Right atrium auricular region (tissue), 2 donors: ENCODE measurements around the gene RMC1. TPM values are rescaled to one million over a fixed set of nuclear protein-coding genes. Genes with fewer than 3 reads are reported as not detected.

Experiments
- DNase-seq: peaks from one replicate; pipeline ENCODE4 v3.0.0-alpha.2; 2019; ENCODE audit warnings: low spot score
- H3K27ac ChIP-seq, 2 donors: fragments of 200-600 bp; sonication (generic); 1 replicate in 1 of 2; 2 replicates in 1 of 2; pipeline ENCODE4 v1.5.1; 2016 to 2019
- H3K27me3 ChIP-seq, 2 donors: fragments of 200-600 bp; sonication (generic); one replicate each; pipeline versions ENCODE4 v1.5.1 to v1.6.0; 2017 to 2019
- H3K36me3 ChIP-seq: fragments of 200-600 bp; sonication (generic); one replicate; pipeline ENCODE4 v1.5.1; 2016
- H3K4me1 ChIP-seq, 2 donors: fragments of 200-600 bp; sonication (generic); one replicate each; pipeline versions ENCODE4 v1.5.1 to v1.6.0; 2017 to 2019
- H3K4me3 ChIP-seq, 2 donors: fragments of 200-600 bp; sonication (generic); 1 replicate in 1 of 2; 2 replicates in 1 of 2; pipeline ENCODE4 v1.5.1; 2017 to 2019; ENCODE audit warnings: mild to moderate bottlenecking in 1 of 2, moderate library complexity in 1 of 2
- H3K9me3 ChIP-seq, 2 donors: fragments of 200-600 bp; sonication (generic); one replicate each; pipeline ENCODE4 v1.5.1; 2019
- total RNA-seq, 2 donors: library from RNA; depleted of rRNA; stranded (reverse); fragments of >200 nt; gene quantifications; one replicate each; pipeline ENCODE4 v1.1.0, GENCODE V29; 2016
- TF ChIP-seq, protein P1 (sequence below), 2 donors: fragments of 200-600 bp; sonication (generic); IDR thresholded peaks; one replicate each; pipeline ENCODE4 v1.5.1; 2019; ENCODE audit warnings: antibody characterized with exemption in 2 of 2

Gene RMC1
- total RNA-seq, 2 donors from 2014 or later = 17.2 TPM

DNA sequence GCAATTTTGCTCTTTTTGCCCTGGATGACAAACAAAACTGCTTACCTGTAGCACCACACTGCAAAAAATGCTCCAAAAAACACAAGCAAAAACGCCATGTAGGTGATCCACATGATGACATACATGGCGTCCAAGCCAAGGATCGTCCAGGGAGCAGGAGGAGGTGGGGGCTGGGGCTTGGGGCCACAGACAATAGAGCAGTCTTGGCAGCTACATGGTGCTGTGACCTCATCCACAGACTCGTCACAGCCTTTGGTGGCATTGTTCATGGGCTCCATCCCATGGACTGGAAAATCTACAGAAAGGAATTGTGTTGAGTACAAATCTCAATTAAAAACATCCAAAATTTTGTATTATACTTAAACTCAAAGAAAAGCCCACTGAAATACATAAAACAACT lies 56.9 kb downstream of the RMC1 start:
- no peaks in the 10 kb centered on the region for H3K27me3 ChIP-seq
- H3K4me1 ChIP-seq = no peaks in the 10 kb centered on the region
- peaks cover 70% of the 10 kb centered on the region for H3K36me3 ChIP-seq
- TF ChIP-seq, protein P1, sequence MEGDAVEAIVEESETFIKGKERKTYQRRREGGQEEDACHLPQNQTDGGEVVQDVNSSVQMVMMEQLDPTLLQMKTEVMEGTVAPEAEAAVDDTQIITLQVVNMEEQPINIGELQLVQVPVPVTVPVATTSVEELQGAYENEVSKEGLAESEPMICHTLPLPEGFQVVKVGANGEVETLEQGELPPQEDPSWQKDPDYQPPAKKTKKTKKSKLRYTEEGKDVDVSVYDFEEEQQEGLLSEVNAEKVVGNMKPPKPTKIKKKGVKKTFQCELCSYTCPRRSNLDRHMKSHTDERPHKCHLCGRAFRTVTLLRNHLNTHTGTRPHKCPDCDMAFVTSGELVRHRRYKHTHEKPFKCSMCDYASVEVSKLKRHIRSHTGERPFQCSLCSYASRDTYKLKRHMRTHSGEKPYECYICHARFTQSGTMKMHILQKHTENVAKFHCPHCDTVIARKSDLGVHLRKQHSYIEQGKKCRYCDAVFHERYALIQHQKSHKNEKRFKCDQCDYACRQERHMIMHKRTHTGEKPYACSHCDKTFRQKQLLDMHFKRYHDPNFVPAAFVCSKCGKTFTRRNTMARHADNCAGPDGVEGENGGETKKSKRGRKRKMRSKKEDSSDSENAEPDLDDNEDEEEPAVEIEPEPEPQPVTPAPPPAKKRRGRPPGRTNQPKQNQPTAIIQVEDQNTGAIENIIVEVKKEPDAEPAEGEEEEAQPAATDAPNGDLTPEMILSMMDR (IDR thresholded peaks at IDR 0.05) = no peak
- H3K9me3 ChIP-seq = no peaks in the 10 kb centered on the region
- H3K4me3 ChIP-seq = no peak overlapping the region
- no peak overlapping the region for H3K27ac ChIP-seq
- no peak for DNase-seq

DNA sequence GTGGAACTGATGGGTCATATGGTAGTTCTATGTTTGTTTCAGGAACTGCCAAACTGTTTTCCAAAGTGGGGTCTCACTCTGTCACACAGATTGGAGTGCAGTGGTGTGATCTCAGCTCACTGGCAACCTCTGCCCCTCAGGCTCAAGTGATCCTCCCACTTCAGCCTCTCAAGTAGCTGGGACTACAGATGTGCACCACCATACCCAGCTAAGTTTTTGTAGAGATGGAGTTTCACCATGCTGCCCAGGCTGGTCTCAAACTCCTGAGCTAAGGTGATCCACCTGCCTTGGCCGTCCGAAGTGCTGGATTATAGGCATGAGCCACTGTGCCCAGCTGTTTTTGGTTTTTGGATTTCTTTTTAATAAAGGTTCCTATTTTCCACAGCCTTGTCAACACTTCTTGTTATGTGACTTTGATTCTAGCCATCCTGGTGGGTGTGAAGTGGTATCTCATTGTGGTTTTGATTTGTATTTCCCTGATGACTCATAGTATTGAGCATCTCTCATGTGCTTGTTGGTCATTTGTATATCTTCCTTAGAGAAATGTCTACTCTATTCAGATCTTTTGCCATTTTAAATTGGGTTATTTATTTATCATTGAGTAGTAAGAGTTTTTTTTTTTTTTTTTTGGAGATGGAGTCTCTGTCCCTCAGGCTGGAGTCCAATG lies 60.2 kb downstream of the RMC1 start:
- no peak overlapping the region for H3K27ac ChIP-seq

DNA sequence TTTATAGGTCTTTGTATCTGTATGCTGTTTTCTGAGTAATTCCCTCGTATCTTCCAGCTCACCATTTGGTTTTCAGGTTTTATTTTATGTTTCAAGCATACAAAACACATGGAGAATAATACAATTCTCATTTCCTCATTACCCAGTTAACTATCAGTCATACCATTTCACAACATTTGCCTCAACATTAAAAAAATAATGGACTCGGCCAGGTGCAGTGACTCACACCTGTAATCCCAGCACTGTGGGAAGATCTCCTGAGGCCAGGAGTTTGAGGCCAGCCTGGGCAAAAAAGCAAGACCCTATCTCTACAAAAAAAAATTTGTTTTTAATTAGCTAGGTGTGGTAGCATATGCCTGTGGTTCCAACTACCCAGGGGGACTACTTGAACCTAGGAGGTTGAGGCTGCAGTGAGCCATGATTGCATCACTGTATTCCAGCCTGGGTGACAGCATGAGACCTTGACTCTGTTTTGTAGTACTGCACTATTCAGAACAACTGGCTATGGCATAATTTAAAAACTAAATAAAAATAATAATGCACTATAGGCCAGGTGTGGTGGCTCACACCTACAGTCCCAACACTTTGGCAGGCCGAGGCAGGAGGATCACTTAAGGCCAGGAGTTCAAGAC lies 62.7 kb downstream of the RMC1 start:
- H3K27ac ChIP-seq = no peak overlapping the region
- no peaks in the 10 kb centered on the region for H3K27me3 ChIP-seq
- peaks cover 64% of the 10 kb centered on the region for H3K36me3 ChIP-seq
- TF ChIP-seq, protein P1 (IDR thresholded peaks at IDR 0.05) = no peak
- no peaks in the 10 kb centered on the region for H3K9me3 ChIP-seq
- no peak for DNase-seq
- H3K4me1 ChIP-seq = no peaks in the 10 kb centered on the region
- no peak overlapping the region for H3K4me3 ChIP-seq

More for the DNA sequence above, 60.2 kb downstream of the RMC1 start:
- Histone ChIP-seq H3K36me3 (peaks cover 71% of the 10 kb centered on the region), H3K9me3 (no peaks in the 10 kb centered on the region), H3K4me1 (no peaks in the 10 kb centered on the region), H3K27me3 (no peaks in the 10 kb centered on the region), H3K4me3 (no peak overlapping the region)
- TF ChIP-seq, protein P1 (IDR thresholded peaks at IDR 0.05) = no peak
- DNase-seq = no peak

DNA sequence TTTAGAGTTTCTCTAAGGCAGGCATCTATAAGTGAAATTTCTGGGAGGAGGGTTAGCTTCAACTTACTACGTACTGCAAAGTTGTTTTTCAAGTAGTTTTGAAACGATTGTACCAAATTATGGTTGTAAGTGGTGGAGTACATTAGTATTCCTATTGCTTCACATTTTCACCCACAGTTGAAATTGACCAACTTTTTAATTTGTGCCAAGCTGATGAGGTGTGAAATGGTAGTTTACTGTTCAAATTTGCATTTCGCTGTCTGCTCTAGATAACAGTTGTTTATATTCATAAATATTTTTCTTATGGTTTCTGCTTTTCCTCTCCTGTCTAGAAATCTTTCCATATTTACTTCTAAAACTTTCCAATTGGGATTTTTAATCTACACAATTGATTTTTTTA lies 64.4 kb downstream of the RMC1 start:
- no peak overlapping the region for H3K27ac ChIP-seq
- TF ChIP-seq, protein P1 (IDR thresholded peaks at IDR 0.05) = no peak
- no peak overlapping the region for H3K4me3 ChIP-seq
- H3K36me3 ChIP-seq = peaks cover 52% of the 10 kb centered on the region
- H3K9me3 ChIP-seq = no peaks in the 10 kb centered on the region
- DNase-seq = no peak
- no peaks in the 10 kb centered on the region for H3K27me3 ChIP-seq
- peaks cover 0 to 11% of the 10 kb centered on the region in 2 donors for H3K4me1 ChIP-seq

DNA sequence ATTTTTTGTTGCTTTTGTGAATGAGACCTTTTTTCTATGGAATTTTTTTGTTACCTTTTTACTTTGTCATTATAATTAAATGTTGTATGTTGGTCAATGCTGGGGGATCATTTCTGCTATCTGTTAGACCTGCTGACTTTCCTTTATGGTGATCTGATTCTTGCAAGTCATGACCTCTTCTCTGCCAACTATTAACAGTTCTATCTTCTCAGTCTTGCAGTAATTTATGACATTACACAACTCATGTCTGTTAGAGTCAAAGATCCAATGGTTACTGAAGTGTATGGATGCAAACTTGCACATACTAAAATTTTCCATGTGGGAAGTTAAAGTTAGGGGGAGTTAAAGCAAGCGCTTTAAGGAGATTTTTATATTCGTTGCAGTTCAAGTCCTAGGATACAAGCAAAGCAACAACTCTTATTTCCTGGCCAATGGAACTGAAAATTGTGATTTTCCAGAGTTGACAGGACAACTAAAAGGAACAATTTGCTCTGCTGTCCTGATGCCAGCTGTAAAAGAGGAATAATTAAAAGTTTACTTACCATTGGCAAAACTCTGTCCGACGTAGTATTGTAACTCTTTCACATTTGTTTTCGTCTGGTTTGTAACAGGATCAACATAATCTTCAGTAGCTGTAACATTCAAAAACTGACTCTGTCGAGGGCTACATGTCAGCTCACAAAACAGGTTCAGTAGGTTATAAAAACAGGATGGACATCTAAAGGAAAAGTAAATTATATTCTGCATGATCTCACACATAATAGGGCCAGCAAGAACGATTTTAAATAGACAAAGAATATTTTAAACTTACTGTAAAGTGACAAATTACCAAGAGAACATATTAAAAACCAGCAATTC lies 65.2 kb downstream of the RMC1 start:
- peaks cover 52% of the 10 kb centered on the region for H3K36me3 ChIP-seq
- no peak for DNase-seq
- H3K27ac ChIP-seq = no peak overlapping the region
- no peak overlapping the region for H3K4me3 ChIP-seq
- no peaks in the 10 kb centered on the region for H3K9me3 ChIP-seq
- H3K4me1 ChIP-seq = peaks cover 0 to 18% of the 10 kb centered on the region in 2 donors
- TF ChIP-seq, protein P1 (IDR thresholded peaks at IDR 0.05) = no peak
- no peaks in the 10 kb centered on the region for H3K27me3 ChIP-seq
